ENCODE results near the gene PYROXD2.
A peak's percentile ranks its signal among the peaks of the same experiment; 100 is the strongest.

Gene PYROXD2

GRCh38 chr10:98363220-98363619 is 51.8 kb downstream of the PYROXD2 start:
- TF ChIP-seq EGR1 (IDR thresholded peaks at IDR 0.05) (no peak), CREB1 (IDR thresholded peaks at IDR 0.05; ENCODE audit: low read depth) (no peak), YY1 (IDR thresholded peaks at IDR 0.05; ENCODE audit: low read depth) (no peak), USF1 (IDR thresholded peaks at IDR 0.05) (no peak), TAF1 (IDR thresholded peaks at IDR 0.05; ENCODE audit: low read depth) (no peak), REST (IDR thresholded peaks at IDR 0.05; ENCODE audit: low read depth) (no peak), TEAD4 (IDR thresholded peaks at IDR 0.05) (no peak), CEBPB (IDR thresholded peaks at IDR 0.05) (no peak), MAX (IDR thresholded peaks at IDR 0.05) (no peak), FOXM1 (IDR thresholded peaks at IDR 0.05; ENCODE audit: borderline replicate concordance, low read depth) (no peak), NFIC (IDR thresholded peaks at IDR 0.05) (no peak), ZBTB7A (IDR thresholded peaks at IDR 0.05; ENCODE audit: low read depth) (no peak), EP300 (IDR thresholded peaks at IDR 0.05; ENCODE audit: borderline replicate concordance) (no peak), TCF12 (IDR thresholded peaks at IDR 0.05; ENCODE audit: low read depth) (no peak), RAD21 (IDR thresholded peaks at IDR 0.05; ENCODE audit: low read depth) (no peak)

- TF ChIP-seq ZBTB7A (IDR thresholded peaks at IDR 0.05; ENCODE audit: low read depth), result no peak
- TF ChIP-seq EP300 (IDR thresholded peaks at IDR 0.05; ENCODE audit: borderline replicate concordance), result no peak
- 0 out of 2 replicates have a peak, but pooled peaks have one; percentile 21 for TF ChIP-seq MAX (IDR thresholded peaks at IDR 0.05)
- 0 out of 2 replicates have a peak, but pooled peaks have one; percentile 24 for TF ChIP-seq EGR1 (IDR thresholded peaks at IDR 0.05)
- no peak for TF ChIP-seq CREB1 (IDR thresholded peaks at IDR 0.05; ENCODE audit: low read depth)
- TF ChIP-seq REST (IDR thresholded peaks at IDR 0.05; ENCODE audit: low read depth), result no peak
- TF ChIP-seq YY1 (IDR thresholded peaks at IDR 0.05; ENCODE audit: low read depth), result 0 out of 2 replicates have a peak, but pooled peaks have one; percentile 47
- TF ChIP-seq USF1 (IDR thresholded peaks at IDR 0.05), result 0 out of 2 replicates have a peak, but pooled peaks have one; percentile 6
These were observed 53.6 kb downstream of the PYROXD2 start for GRCh38 chr10:98361131-98362025.

GRCh38 chr10:98357194-98357822 is 57.7 kb downstream of the PYROXD2 start:
- TF ChIP-seq TAF1 (IDR thresholded peaks at IDR 0.05; ENCODE audit: low read depth), result no peak
- TF ChIP-seq ZBTB7A (IDR thresholded peaks at IDR 0.05; ENCODE audit: low read depth), result no peak
- TF ChIP-seq EP300 (IDR thresholded peaks at IDR 0.05; ENCODE audit: borderline replicate concordance), result no peak
- no peak for TF ChIP-seq MAX (IDR thresholded peaks at IDR 0.05)
- TF ChIP-seq EGR1 (IDR thresholded peaks at IDR 0.05), result no peak
- no peak for TF ChIP-seq CEBPB (IDR thresholded peaks at IDR 0.05)
- no peak for TF ChIP-seq NFIC (IDR thresholded peaks at IDR 0.05)
- no peak for TF ChIP-seq CREB1 (IDR thresholded peaks at IDR 0.05; ENCODE audit: low read depth)
- no peak for TF ChIP-seq FOXM1 (IDR thresholded peaks at IDR 0.05; ENCODE audit: borderline replicate concordance, low read depth)
- no peak for TF ChIP-seq TEAD4 (IDR thresholded peaks at IDR 0.05)
- no peak for TF ChIP-seq TCF12 (IDR thresholded peaks at IDR 0.05; ENCODE audit: low read depth)
- no peak for TF ChIP-seq USF1 (IDR thresholded peaks at IDR 0.05)
- no peak for TF ChIP-seq REST (IDR thresholded peaks at IDR 0.05; ENCODE audit: low read depth)
- no peak for TF ChIP-seq YY1 (IDR thresholded peaks at IDR 0.05; ENCODE audit: low read depth)
- no peak for TF ChIP-seq RAD21 (IDR thresholded peaks at IDR 0.05; ENCODE audit: low read depth)
